GM12874 (cell line): ENCODE measurements around the gene CPAMD8.

Experiments
- CTCF ChIP-seq: IDR thresholded peaks from 2 replicates; pipeline ENCODE4 v1.5.1; 2011; ENCODE audit warnings: low read depth, mild to moderate bottlenecking, control low read depth, low read length, moderate library complexity; ENCODE audit not compliant: insufficient read depth

The CPAMD8 gene

GRCh38 chr19:17037966-17038500 lies 11.4 kb upstream of the CPAMD8 start:
- no peak for TF ChIP-seq CTCF

GRCh38 chr19:17037184-17037583 lies 10.6 kb upstream of the CPAMD8 start:
- TF ChIP-seq CTCF, result no peak

GRCh38 chr19:17036640-17037039 lies 10.0 kb upstream of the CPAMD8 start:
- no peak for TF ChIP-seq CTCF

GRCh38 chr19:17035842-17036424 lies 9.3 kb upstream of the CPAMD8 start:
- no peak for TF ChIP-seq CTCF

- TF ChIP-seq CTCF, result no peak
Observed at GRCh38 chr19:17031741-17032140, 5.1 kb upstream of the CPAMD8 start.

GRCh38 chr19:17027535-17027975 lies 945 bp upstream of the CPAMD8 start:
- TF ChIP-seq CTCF, result no peak

- no peak for TF ChIP-seq CTCF
Observed at GRCh38 chr19:17025991-17026658, 485 bp downstream of the CPAMD8 start.
